HUES64 (cell line): ENCODE data around the gene ETV6.

Experiments used
- H3K27ac ChIP-seq: 2 replicates; pipeline ENCODE4 v1.7.0; 2013; ENCODE audit warnings: low read depth, low read length, inconsistent platforms
- H3K27me3 ChIP-seq: 2 replicates; pipeline ENCODE4 v1.6.1; 2013; ENCODE audit warnings: mild to moderate bottlenecking, low read length; ENCODE audit not compliant: insufficient read depth
- H3K36me3 ChIP-seq: 2 replicates; pipeline ENCODE4 v1.6.1; 2013; ENCODE audit warnings: mild to moderate bottlenecking, low read length; ENCODE audit not compliant: insufficient read depth
- H3K4me1 ChIP-seq: 2 replicates; pipeline ENCODE4 v1.6.1; 2013; ENCODE audit warnings: mild to moderate bottlenecking, low read length, moderate library complexity; ENCODE audit not compliant: insufficient read depth
- H3K4me3 ChIP-seq: 2 replicates; pipeline ENCODE4 v1.5.1; 2013; ENCODE audit warnings: mild to moderate bottlenecking, low read length, moderate library complexity
- H3K9ac ChIP-seq: 2 replicates; pipeline ENCODE4 v1.6.1; 2013; ENCODE audit warnings: mild to moderate bottlenecking, low read depth, low read length
- H3K9me3 ChIP-seq: 2 replicates; pipeline ENCODE4 v1.6.1; 2013; ENCODE audit warnings: low read depth, low read length; ENCODE audit not compliant: insufficient read depth
- WGBS: fragments of 150-250, 120-280 bp; methylation state at CpG from one replicate; pipeline ENCODE4 v1.1.7; 2013; ENCODE audit warnings: missing lambda C conversion rate; 5-methylcytosine and 5-hydroxymethylcytosine counted together

ETV6 gene

DNA sequence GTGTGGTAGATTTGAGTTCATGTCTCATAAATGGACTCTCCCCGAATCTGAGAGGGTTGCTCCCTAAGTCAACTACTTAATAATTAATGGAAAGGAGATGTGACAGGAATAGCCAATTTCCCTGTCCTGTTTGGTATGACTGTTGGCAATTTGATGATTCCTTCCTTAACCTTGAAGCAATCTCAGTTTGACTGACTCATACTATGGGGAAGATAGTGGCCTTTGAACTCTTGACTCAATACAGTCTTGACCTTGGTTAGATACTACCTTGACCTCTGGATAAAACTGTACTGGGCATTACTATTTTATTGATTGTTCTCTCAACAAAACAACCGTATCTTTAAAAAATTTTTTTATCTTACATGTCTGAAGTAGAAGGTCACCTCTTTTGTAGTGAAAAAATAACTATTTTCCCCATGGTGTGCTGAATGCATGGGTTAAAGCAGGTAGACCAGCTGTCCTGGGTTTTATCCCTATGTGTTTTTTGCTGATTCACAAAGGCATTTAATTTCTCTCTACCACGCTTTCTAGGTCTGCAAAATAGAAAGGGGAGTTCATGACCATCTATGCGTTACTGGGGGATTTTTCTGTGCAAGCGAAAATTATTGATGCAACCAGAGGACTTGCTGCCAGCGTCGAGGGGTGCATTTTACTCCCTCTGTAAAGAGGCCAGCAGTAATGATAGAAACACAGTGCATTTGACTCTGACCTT, 80.1 kb downstream of the ETV6 start:
- peaks cover 5% of the 10 kb centered on the region for H3K4me1 ChIP-seq
- WGBS = 97% methylated on average over 6 of the region's 7 CpGs
- H3K9me3 ChIP-seq = no peaks in the 10 kb centered on the region
- H3K9ac ChIP-seq = no peak overlapping the region
- H3K27me3 ChIP-seq = no peaks in the 10 kb centered on the region
- H3K27ac ChIP-seq = no peak overlapping the region
- H3K36me3 ChIP-seq = no peaks in the 10 kb centered on the region
- no peak overlapping the region for H3K4me3 ChIP-seq

DNA sequence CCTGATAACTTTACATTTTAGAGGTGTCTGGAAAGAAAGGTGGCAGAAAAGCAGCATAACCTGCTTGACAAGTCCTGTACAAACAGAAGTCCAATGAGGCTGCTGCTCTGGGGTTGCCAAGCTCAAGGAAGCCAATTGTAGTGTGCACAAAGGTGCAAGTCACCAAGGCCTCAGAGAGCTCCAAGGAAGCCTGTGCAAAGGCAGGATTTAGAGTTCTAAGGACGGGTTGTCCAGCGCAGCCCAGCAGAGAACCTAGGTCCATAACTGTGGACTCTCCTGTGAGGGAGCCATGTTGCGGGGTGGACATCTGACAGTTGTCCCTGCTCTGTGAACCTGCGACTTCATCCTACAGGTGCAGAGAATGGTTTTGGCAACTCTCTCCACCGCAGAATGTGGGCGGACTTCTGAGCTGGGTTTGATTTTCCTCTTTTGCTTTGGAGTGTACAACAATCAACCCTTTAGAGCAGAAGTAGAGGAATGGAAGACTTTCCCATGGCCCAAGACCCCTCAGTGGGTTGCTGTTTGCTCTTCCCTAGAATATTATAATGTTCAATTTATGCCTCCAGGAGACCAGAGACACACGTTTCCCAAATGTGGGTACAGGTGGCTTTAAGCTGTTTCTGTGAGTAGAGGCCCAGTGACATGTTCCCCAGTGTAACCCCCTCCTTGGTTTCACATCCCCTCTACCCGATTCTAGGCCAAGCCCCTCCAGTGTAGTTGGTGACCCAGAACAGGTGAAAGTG, 81.0 kb downstream of the ETV6 start:
- WGBS = 94% methylated on average over 8 of the region's 8 CpGs
- Histone ChIP-seq H3K9me3 (no peaks in the 10 kb centered on the region), H3K36me3 (no peaks in the 10 kb centered on the region), H3K27ac (no peak overlapping the region), H3K4me1 (no peaks in the 10 kb centered on the region; the same call in 1 of the 2 replicates), H3K9ac (no peak overlapping the region), H3K4me3 (no peak overlapping the region), H3K27me3 (no peaks in the 10 kb centered on the region)

DNA sequence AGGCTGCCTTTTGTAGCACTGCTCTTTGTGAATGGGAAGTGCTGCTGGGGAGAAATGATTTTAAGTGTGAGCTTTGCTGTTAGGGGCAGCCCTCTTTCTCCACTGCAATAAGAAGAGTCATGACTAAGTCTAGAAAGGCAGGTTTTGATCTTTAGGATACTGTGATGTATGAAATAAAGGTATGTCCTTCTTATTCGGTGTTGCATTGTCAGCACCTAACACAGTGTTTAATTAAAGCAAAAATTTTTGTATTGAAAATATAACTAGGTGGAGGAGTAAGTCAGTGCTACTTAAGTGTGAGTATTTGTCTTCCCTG, 81.5 kb downstream of the ETV6 start:
- H3K36me3 ChIP-seq = no peaks in the 10 kb centered on the region
- no peak overlapping the region for H3K27ac ChIP-seq
- no peaks in the 10 kb centered on the region; the same call in 1 of the 2 replicates for H3K4me1 ChIP-seq
- no peak overlapping the region for H3K9ac ChIP-seq
- H3K4me3 ChIP-seq = no peak overlapping the region
- WGBS = 93% methylated on average over 1 of the region's 1 CpG
- no peaks in the 10 kb centered on the region for H3K9me3 ChIP-seq
- no peaks in the 10 kb centered on the region for H3K27me3 ChIP-seq

DNA sequence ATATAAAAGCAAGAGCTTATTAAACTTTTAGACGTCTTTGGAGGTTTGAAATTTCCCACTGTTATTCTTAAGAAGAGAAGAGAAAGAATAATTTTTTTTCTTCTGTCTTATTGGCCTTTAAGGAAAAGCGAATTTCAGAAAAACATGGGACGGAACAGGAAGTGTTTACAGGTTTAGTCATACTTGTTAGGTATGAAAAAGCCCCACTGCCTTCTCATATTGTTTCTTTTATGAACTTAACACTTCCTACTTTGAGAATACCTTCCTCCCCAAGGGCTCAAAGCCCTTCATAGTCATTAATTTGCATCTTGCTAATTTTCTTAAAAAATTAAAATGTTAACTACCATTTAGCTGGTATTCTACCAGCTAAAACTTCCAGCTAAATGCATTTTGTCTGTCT, 82.0 kb downstream of the ETV6 start:
- Histone ChIP-seq H3K9me3 (no peaks in the 10 kb centered on the region), H3K27ac (no peak overlapping the region; the same call in 1 of the 2 replicates), H3K36me3 (no peaks in the 10 kb centered on the region), H3K4me3 (no peak overlapping the region), H3K4me1 (no peaks in the 10 kb centered on the region; the same call in 1 of the 2 replicates), H3K9ac (no peak overlapping the region), H3K27me3 (no peaks in the 10 kb centered on the region)
- 80% methylated on average over 3 of the region's 3 CpGs for WGBS

DNA sequence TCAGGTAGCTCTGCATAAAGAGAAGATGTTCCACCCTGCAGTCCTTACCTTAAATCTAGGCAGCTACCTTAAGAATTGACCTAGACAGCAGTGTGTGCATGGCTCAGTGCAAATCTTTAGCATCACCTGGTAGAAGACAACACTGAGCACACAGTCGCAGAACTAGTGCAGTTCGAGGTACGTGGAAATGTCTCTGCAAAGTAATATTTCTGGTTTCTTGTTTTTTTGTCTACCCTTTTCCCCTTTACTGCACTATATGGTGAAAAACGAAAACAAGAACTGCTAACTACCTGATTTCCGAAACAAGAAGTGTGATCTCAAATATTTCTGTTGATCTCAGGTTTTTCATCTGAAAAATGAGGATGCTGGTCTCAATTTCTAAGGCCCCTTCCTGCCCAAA, 82.5 kb downstream of the ETV6 start:
- Histone ChIP-seq H3K36me3 (no peaks in the 10 kb centered on the region), H3K27me3 (no peaks in the 10 kb centered on the region), H3K4me3 (no peak overlapping the region), H3K27ac (no peak overlapping the region; the same call in 1 of the 2 replicates), H3K9ac (no peak overlapping the region), H3K4me1 (no peaks in the 10 kb centered on the region; the same call in 1 of the 2 replicates), H3K9me3 (no peaks in the 10 kb centered on the region)
- 95% methylated on average over 5 of the region's 5 CpGs for WGBS

DNA sequence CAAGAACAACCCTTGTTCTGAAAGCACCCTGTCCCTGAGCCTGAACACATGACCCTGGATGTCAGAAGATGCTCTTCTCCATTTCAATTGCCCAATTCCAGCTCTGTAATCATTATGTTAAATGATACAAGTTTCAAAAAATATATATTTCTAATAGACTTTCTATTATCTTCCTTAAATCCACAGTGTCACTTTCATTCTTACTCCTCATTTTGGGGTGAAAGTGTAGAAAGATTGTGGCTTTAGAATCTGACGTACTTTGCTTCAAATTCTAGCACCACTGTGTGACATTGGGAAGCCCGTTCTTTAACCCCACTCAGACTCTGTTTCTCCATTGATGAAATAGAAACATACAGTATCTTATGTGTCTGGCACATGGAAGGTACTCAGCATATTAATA, 83.2 kb downstream of the ETV6 start:
- Histone ChIP-seq H3K36me3 (no peaks in the 10 kb centered on the region), H3K27ac (no peak overlapping the region), H3K9ac (no peak overlapping the region), H3K27me3 (no peaks in the 10 kb centered on the region), H3K4me3 (no peak overlapping the region), H3K4me1 (no peaks in the 10 kb centered on the region), H3K9me3 (no peaks in the 10 kb centered on the region)
- 94% methylated on average over 2 of the region's 2 CpGs for WGBS

DNA sequence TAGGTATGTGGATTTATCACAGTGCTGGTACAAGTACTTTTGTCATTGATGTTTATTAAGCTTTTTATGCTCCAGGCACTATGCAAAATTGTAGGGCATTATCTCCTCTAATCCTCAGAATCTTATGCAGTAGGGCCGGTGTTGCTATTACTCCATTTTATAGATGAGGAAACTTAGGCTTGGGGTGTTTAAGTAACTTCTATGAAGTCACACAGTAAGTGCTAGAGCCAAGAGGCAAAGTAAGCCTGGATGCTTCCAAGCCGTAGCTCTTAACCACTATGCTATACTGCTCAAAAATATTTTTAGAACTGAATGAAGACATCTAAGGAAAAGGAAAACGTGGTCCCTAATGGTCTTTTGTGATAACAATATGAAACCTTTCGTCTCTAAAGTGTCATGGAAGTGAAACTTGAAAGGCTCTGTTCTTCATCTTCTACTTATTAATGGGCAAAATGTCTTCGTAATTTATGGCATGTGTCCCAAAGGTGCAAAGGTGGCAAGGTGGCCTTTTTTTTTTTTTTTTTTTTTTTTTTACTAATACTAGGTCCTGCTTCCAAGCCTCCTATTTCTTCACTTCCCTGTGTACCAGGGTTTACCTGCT, 85.2 kb downstream of the ETV6 start:
- Histone ChIP-seq H3K36me3 (no peaks in the 10 kb centered on the region), H3K9me3 (no peaks in the 10 kb centered on the region), H3K9ac (no peak overlapping the region), H3K4me1 (no peaks in the 10 kb centered on the region), H3K4me3 (no peak overlapping the region), H3K27ac (no peak overlapping the region), H3K27me3 (no peaks in the 10 kb centered on the region)
- WGBS = 90% methylated on average over 3 of the region's 5 CpGs

DNA sequence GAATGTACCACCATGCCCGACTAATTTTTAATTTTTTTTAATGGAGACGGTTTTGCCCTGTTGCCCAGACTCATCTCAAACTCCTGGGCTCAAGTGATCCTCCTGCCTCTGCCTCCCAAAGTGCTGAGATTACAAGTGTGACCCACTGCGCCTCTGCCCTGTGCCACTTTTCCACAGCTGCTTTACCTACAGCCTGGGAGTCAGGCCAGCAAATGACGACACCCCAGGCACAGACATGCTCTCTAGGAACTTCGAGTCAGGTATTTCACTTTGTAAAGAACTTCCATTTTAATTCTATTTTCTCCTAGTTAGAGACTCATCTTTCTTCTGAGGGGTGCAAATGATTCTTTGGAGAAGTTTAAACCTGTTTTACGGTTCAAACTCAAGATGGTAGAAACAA, 89.0 kb downstream of the ETV6 start:
- Histone ChIP-seq H3K27me3 (no peaks in the 10 kb centered on the region), H3K9me3 (no peaks in the 10 kb centered on the region), H3K4me1 (peaks cover 18% of the 10 kb centered on the region), H3K4me3 (no peak overlapping the region), H3K9ac (no peak overlapping the region), H3K27ac (no peak overlapping the region), H3K36me3 (no peaks in the 10 kb centered on the region)
- 94% methylated on average over 6 of the region's 6 CpGs for WGBS

DNA sequence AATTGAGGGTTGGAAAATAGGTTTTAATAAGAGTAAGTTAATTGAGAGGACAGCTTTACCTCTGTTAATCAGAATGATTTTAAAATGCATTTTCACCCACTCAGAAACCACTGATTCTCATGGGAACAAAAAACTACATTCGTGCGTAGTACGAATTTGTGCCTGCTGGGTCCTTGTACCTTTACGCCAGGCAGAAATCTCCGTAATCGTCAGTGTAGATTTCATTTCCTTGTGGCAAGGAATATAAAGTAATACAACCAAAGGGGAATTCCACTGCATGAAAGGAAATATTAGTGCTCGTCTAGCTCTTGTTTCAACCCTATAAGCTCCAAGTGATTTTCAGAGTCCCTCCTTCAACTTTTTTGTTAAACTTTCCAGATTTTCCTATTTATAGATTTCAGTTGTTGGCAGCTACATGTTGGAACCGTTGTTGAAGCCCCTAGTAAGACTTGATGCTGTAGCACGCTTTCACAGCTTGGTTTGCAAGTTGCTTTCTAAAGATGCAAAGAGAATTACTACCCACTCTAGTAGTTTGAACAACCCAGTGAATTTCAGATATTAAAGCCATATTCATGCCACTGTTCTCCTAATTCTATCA, 90.6 kb downstream of the ETV6 start:
- Histone ChIP-seq H3K27ac (no peak overlapping the region), H3K9me3 (no peaks in the 10 kb centered on the region), H3K36me3 (no peaks in the 10 kb centered on the region), H3K4me1 (peaks cover 31% of the 10 kb centered on the region), H3K27me3 (no peaks in the 10 kb centered on the region), H3K4me3 (no peak overlapping the region), H3K9ac (no peak overlapping the region)
- 97% methylated on average over 9 of the region's 9 CpGs for WGBS

DNA sequence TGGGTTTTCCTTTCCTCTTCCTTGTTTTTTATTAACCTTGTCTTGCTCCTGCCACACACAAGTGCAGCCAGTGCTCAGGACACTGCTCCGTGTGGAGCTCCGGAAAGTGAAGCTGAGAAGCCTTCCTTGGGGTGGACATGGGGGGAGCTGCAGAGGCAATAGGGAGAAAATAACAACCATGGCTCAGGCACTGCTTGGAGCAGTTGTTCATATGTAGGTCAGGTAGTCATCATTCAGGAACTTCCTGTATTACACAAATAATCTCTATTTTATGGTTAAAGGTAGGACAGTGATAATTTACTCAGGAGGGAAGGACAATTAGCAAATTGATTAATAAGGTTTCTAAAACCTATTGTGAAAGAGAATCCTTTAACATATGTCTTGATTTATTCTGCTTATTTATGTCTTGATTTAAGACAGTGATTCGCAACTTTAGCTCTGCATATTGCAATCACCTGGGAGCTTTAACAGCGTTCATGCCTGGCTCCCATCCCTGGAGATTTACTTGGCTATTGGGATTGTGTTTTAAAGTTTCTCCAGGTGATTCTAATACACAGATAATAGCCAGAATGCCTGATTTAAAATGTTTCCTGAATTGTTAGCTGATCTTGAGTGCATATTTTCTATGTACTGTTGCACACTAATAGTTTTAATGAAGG, 92.1 kb downstream of the ETV6 start:
- Histone ChIP-seq H3K27ac (no peak overlapping the region), H3K27me3 (no peaks in the 10 kb centered on the region), H3K36me3 (no peaks in the 10 kb centered on the region), H3K9ac (no peak overlapping the region), H3K4me1 (peaks cover 38% of the 10 kb centered on the region), H3K9me3 (no peaks in the 10 kb centered on the region), H3K4me3 (no peak overlapping the region)
- 93% methylated on average over 4 of the region's 4 CpGs for WGBS
